Measurements from ENCODE around the gene PABPN1L.

PABPN1L gene

DNA sequence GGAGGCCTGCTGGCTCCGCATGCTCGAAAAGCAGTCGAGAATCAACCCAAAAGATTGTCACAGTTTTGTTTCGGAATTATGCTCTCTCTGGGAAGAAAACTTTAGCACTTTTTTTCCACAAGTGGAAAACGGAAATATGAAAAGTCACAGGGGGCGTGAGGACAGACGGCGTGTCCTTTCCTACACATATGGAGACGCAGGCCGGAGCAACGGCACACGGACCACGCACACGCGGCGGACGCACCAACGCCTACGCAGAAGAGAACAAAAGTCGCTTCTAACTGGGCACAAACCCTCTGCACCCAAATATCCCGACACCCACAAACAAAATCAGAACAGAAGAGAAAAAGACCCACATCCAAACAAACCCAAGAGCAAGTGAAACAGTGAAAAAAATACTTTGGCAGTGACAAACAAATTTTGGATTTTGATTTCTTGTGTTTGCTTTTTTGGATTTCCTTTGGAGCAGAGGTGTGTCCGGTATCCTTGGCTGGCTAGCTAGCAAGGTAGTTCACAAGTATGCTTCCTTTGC lies 9.3 kb upstream of the PABPN1L start:
- Histone ChIP-seq H3K9me3 (ENCODE audit: control insufficient read depth, low read length) (no peaks in the 10 kb centered on the region), H3K27ac (ENCODE audit: low read depth, low read length, severe bottlenecking) (no peak overlapping the region), H3K36me3 (ENCODE audit: control insufficient read depth, insufficient read depth, low read length) (no peaks in the 10 kb centered on the region), H3K4me1 (ENCODE audit: control insufficient read depth, insufficient read depth, low read length, poor library complexity, severe bottlenecking) (no peaks in the 10 kb centered on the region), H3K4me3 (ENCODE audit: extremely low read depth, insufficient read depth, low read length, poor library complexity, severe bottlenecking) (no peak overlapping the region)
- WGBS, 2 experiments (ENCODE audit: insufficient coverage in 2 of 2) = 90 to 95% methylated on average over 16 to 19 of the region's 22 CpGs

DNA sequence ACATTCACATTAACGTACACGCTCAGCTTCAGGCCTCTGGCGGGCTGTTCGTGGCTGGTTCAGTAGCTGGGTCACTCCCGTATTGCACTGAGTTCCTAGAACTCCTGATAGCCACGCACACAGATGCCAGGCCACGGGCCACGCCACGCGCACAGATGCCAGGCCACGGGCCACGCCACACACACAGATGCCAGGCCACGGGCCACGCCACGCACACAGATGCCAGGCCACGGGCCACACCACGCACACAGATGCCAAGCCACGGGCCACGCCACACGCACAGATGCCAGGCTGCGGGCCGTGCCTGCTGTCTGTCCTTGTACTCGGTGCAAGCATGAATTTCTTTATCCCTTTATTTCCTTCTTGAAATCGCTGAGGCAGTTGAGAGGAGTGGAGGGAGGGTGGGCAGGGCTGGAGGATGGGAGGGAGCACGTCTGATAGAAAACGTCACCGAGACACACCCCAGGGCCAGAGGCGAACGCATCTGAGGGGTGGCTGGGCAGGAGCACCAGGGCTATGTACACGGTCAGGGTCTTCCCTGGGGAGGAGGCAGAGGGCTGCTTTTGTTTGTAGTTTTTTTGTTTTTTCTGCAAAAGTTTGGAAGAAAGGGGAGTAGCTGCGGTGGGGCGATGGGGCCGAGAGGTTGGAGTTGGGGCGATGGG lies 8.6 kb upstream of the PABPN1L start:
- Histone ChIP-seq H3K36me3 (ENCODE audit: control insufficient read depth, insufficient read depth, low read length) (no peaks in the 10 kb centered on the region), H3K9me3 (ENCODE audit: control insufficient read depth, low read length) (no peaks in the 10 kb centered on the region), H3K4me1 (ENCODE audit: control insufficient read depth, insufficient read depth, low read length, poor library complexity, severe bottlenecking) (no peaks in the 10 kb centered on the region), H3K4me3 (ENCODE audit: extremely low read depth, insufficient read depth, low read length, poor library complexity, severe bottlenecking) (no peak overlapping the region), H3K27ac (ENCODE audit: low read depth, low read length, severe bottlenecking) (no peak overlapping the region)
- 92 to 95% methylated on average over 30 to 31 of the region's 34 CpGs for WGBS, 2 experiments (ENCODE audit: insufficient coverage in 2 of 2)

- no peaks in the 10 kb centered on the region for H3K9me3 ChIP-seq (ENCODE audit: control insufficient read depth, low read length)
- H3K4me1 ChIP-seq (ENCODE audit: control insufficient read depth, insufficient read depth, low read length, poor library complexity, severe bottlenecking) = no peaks in the 10 kb centered on the region
- H3K27ac ChIP-seq (ENCODE audit: low read depth, low read length, severe bottlenecking) = no peak overlapping the region
- WGBS, 2 experiments (ENCODE audit: insufficient coverage in 2 of 2) = 87 to 89% methylated on average over 18 to 21 of the region's 25 CpGs
- H3K36me3 ChIP-seq (ENCODE audit: control insufficient read depth, insufficient read depth, low read length) = no peaks in the 10 kb centered on the region
- no peak overlapping the region for H3K4me3 ChIP-seq (ENCODE audit: extremely low read depth, insufficient read depth, low read length, poor library complexity, severe bottlenecking)
These were observed 6.3 kb upstream of the PABPN1L start for GRCh38 chr16:88872650-88873331.

DNA sequence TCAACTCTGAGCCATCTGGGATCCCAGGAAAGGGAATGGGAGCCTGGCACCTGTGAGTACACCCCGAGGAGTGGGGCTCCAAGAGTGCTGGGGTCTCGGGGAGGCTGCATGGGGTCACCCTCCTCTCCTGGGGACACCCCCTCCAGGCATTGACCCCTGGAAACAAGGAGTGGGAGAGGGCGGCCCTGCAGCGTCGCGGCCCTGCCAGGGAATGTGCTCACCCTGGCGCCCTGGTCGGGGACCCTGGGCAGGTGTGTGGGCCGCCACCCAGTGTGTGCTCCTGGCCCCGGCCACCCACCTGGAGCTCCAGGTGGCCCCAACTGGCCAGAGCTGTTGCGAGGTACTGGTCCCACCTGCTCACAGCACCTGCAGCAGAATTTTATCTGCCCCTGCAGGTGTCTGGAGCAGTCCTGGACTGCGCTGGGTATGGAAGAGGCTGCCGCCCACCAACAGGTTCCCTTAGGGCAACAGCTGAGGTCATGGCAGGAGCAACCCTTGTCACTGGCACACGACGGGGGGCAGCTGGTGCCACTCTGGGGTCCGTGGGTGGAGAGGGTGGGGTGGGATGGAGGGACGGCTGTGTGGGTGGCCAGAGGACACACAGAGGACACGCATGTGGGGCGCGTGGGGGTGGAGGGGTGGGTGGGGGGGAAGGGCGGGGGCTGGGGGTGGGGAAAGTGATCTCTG lies 5.4 kb upstream of the PABPN1L start:
- Histone ChIP-seq H3K4me3 (ENCODE audit: extremely low read depth, insufficient read depth, low read length, poor library complexity, severe bottlenecking) (no peak overlapping the region), H3K4me1 (ENCODE audit: control insufficient read depth, insufficient read depth, low read length, poor library complexity, severe bottlenecking) (no peaks in the 10 kb centered on the region)
- 93% methylated on average over 13 to 14 of the region's 21 CpGs for WGBS, 2 experiments (ENCODE audit: insufficient coverage in 2 of 2)

DNA sequence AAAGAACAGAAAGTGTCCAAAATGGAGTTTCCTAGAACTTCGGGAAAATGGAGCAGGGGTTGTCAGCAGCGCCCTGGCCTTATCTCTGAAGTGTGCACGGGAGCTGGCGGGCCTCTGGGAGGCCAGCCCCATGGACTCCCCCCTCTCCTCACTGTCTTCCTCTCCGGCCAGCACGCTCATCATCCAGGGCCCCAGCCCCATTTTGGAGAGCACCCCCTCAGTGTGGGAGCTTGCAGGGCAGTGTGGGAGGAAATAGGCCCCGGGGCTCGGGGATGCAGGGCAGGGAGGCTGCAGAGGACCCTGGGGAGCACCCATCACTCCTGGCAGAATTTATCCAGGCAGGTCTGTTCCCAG lies 4.9 kb upstream of the PABPN1L start:
- H3K27ac ChIP-seq (ENCODE audit: low read depth, low read length, severe bottlenecking) = no peak overlapping the region
- H3K4me3 ChIP-seq (ENCODE audit: extremely low read depth, insufficient read depth, low read length, poor library complexity, severe bottlenecking) = no peak overlapping the region
- WGBS, 2 experiments (ENCODE audit: insufficient coverage in 2 of 2) = 77 to 94% methylated on average over 6 to 7 of the region's 8 CpGs
- no peaks in the 10 kb centered on the region for H3K4me1 ChIP-seq (ENCODE audit: control insufficient read depth, insufficient read depth, low read length, poor library complexity, severe bottlenecking)
- H3K9me3 ChIP-seq (ENCODE audit: control insufficient read depth, low read length) = no peaks in the 10 kb centered on the region
- no peaks in the 10 kb centered on the region for H3K36me3 ChIP-seq (ENCODE audit: control insufficient read depth, insufficient read depth, low read length)

More for the DNA sequence above, 5.4 kb upstream of the PABPN1L start:
- Histone ChIP-seq H3K27ac (ENCODE audit: low read depth, low read length, severe bottlenecking) (no peak overlapping the region), H3K9me3 (ENCODE audit: control insufficient read depth, low read length) (no peaks in the 10 kb centered on the region), H3K36me3 (ENCODE audit: control insufficient read depth, insufficient read depth, low read length) (no peaks in the 10 kb centered on the region)

GRCh38 chr16:88870608-88871348 lies 4.3 kb upstream of the PABPN1L start:
- Histone ChIP-seq H3K36me3 (ENCODE audit: control insufficient read depth, insufficient read depth, low read length) (no peaks in the 10 kb centered on the region), H3K4me3 (ENCODE audit: extremely low read depth, insufficient read depth, low read length, poor library complexity, severe bottlenecking) (no peak overlapping the region), H3K9me3 (ENCODE audit: control insufficient read depth, low read length) (no peaks in the 10 kb centered on the region), H3K4me1 (ENCODE audit: control insufficient read depth, insufficient read depth, low read length, poor library complexity, severe bottlenecking) (no peaks in the 10 kb centered on the region), H3K27ac (ENCODE audit: low read depth, low read length, severe bottlenecking) (no peak overlapping the region)
- 86 to 88% methylated on average over 30 to 34 of the region's 37 CpGs for WGBS, 2 experiments (ENCODE audit: insufficient coverage in 2 of 2)

DNA sequence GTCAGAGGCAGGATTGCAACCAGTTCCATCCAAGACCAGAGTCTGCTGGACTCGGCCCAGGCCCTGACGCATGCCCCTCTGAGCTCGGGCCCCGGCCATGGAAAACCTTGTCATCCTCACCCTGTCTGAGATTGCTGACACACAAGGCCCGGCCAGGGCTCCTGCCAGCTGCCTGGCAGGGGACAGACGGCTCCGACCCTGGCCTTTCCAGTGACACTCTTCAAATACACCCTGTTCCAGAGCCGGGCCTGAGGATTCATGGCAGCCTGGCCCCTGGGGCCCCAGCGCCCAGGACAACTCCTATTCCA lies 3.2 kb upstream of the PABPN1L start:
- Histone ChIP-seq H3K4me3 (ENCODE audit: extremely low read depth, insufficient read depth, low read length, poor library complexity, severe bottlenecking) (no peak overlapping the region), H3K4me1 (ENCODE audit: control insufficient read depth, insufficient read depth, low read length, poor library complexity, severe bottlenecking) (no peaks in the 10 kb centered on the region), H3K9me3 (ENCODE audit: control insufficient read depth, low read length) (no peaks in the 10 kb centered on the region), H3K27ac (ENCODE audit: low read depth, low read length, severe bottlenecking) (no peak overlapping the region), H3K36me3 (ENCODE audit: control insufficient read depth, insufficient read depth, low read length) (no peaks in the 10 kb centered on the region)
- 92 to 94% methylated on average over 6 to 9 of the region's 9 CpGs for WGBS, 2 experiments (ENCODE audit: insufficient coverage in 2 of 2)

GRCh38 chr16:88868974-88869672 lies 2.7 kb upstream of the PABPN1L start:
- 89 to 94% methylated on average over 27 of the region's 27 CpGs for WGBS, 2 experiments (ENCODE audit: insufficient coverage in 2 of 2)
- Histone ChIP-seq H3K9me3 (ENCODE audit: control insufficient read depth, low read length) (no peaks in the 10 kb centered on the region), H3K36me3 (ENCODE audit: control insufficient read depth, insufficient read depth, low read length) (no peaks in the 10 kb centered on the region), H3K4me3 (ENCODE audit: extremely low read depth, insufficient read depth, low read length, poor library complexity, severe bottlenecking) (no peak overlapping the region), H3K27ac (ENCODE audit: low read depth, low read length, severe bottlenecking) (no peak overlapping the region), H3K4me1 (ENCODE audit: control insufficient read depth, insufficient read depth, low read length, poor library complexity, severe bottlenecking) (no peaks in the 10 kb centered on the region)

GRCh38 chr16:88867581-88868246 lies 1.3 kb upstream of the PABPN1L start:
- Histone ChIP-seq H3K9me3 (ENCODE audit: control insufficient read depth, low read length) (no peaks in the 10 kb centered on the region), H3K4me3 (ENCODE audit: extremely low read depth, insufficient read depth, low read length, poor library complexity, severe bottlenecking) (no peak overlapping the region), H3K4me1 (ENCODE audit: control insufficient read depth, insufficient read depth, low read length, poor library complexity, severe bottlenecking) (no peaks in the 10 kb centered on the region), H3K27ac (ENCODE audit: low read depth, low read length, severe bottlenecking) (no peak overlapping the region), H3K36me3 (ENCODE audit: control insufficient read depth, insufficient read depth, low read length) (no peaks in the 10 kb centered on the region)
- WGBS, 2 experiments (ENCODE audit: insufficient coverage in 2 of 2) = 95% methylated on average over 20 to 21 of the region's 24 CpGs

DNA sequence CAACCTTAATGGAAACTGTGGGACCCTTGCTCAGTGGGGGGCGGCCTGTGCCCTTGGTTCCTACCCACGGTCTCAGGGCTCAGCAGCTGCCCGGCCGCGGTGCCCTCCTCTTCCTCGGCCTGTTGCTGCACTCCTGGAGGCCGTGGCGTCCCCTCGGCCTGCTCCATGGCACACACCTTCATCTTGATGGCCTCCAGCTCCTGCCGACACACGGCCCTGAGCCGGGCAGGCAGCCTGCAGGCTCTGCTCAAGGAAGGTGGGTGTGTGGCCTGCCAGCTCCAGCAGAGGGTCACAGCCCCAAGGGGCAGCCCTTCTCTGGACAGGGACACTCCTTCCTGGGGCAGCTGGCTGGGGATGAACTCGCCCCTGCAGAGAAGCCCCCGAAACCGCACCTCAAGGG lies 718 bp downstream of the PABPN1L start:
- Histone ChIP-seq H3K4me1 (ENCODE audit: control insufficient read depth, insufficient read depth, low read length, poor library complexity, severe bottlenecking) (no peaks in the 10 kb centered on the region), H3K9me3 (ENCODE audit: control insufficient read depth, low read length) (no peaks in the 10 kb centered on the region), H3K27ac (ENCODE audit: low read depth, low read length, severe bottlenecking) (no peak overlapping the region), H3K4me3 (ENCODE audit: extremely low read depth, insufficient read depth, low read length, poor library complexity, severe bottlenecking) (no peak overlapping the region), H3K36me3 (ENCODE audit: control insufficient read depth, insufficient read depth, low read length) (peaks cover 9% of the 10 kb centered on the region)
- WGBS, 2 experiments (ENCODE audit: insufficient coverage in 2 of 2) = 91 to 93% methylated on average over 14 to 15 of the region's 15 CpGs

Data from mesodermal cell (in vitro differentiated cells).